HG03342 (cell line): ENCODE results near the gene SIRPD.

Experiments used
- ATAC-seq: cut with Tn5 transposase; IDR thresholded peaks from one replicate; pipeline ENCODE4 v1.9.1; 2021; ENCODE audit warnings: mild to moderate bottlenecking, moderate library complexity; ENCODE audit not compliant: unreplicated experiment

SIRPD gene

DNA sequence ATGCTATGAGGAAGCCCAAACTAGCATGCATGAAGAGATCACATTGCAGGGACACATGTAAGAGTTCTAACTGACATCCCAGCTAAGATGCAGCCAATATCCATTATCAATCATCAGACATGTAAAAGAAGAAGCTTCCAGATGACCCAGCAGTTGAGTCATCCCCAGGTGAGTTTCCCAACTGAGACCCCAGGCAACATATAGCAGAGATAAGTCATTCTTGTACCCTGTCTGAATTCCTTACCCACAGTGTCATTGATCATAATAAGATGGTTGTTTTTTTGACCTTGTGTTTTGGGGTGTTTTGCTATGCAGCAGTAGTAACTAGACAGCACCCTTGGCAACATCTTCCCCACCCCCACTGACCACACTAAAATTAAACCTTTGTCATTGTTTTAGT is 18.9 kb downstream of the SIRPD start:
- ATAC-seq: no peak

DNA sequence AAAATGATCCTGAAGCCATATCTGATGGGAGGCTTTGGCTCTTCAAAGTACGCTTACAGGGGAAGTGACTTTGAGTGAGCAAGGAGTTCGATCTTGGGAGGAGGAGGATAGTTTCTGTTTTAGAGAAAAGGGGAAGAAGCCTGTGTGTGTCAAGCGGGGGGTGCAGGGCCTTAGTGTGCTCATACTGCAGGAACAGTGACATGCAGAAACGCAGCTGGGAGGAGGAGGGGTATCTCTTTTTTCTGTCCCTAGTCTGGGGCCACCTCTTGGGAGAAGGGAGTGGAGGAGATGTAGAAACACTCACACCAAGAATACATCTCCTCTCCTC is 19.8 kb downstream of the SIRPD start:
- no peak for ATAC-seq

DNA sequence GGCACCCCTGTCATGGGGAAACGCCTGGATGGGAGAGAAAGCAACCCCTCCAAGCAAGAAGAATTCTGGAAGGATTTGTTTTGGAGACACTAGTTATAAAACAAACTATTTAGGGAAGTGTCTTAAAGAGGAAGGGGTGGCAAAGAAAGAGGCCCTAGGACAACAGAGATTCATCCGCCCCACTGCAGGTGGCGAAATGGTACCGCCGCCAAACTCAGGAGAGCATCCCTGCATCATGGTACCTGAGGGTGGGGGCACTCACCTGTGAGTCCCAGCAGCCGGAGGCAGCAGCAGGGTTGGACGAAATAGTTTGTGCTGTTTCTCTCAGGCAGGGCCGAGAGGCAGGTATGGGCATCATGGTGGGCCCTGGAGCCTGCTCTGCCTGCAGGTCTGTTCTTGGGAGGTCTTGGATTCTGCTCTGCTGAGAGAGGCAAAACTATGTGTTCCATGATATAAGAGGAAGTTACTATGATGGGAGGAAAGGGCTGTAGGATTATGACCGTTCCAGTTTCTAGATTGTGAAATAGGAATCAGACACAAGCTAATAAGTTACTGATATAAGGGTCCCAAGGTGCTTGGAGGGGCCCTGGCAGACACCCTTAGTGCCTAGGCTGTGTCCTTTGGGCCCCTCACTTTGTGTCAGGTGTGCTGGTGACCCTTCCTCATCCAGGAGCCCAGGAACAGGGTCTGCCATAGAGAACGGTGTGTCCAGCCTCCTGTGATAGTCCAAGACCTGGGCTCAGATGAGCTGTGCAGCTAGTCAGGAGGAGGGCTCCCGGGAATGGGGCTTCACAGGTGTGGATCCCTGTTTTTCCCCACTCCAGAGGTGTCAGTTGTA is 20.4 kb downstream of the SIRPD start:
- ATAC-seq: no peak

DNA sequence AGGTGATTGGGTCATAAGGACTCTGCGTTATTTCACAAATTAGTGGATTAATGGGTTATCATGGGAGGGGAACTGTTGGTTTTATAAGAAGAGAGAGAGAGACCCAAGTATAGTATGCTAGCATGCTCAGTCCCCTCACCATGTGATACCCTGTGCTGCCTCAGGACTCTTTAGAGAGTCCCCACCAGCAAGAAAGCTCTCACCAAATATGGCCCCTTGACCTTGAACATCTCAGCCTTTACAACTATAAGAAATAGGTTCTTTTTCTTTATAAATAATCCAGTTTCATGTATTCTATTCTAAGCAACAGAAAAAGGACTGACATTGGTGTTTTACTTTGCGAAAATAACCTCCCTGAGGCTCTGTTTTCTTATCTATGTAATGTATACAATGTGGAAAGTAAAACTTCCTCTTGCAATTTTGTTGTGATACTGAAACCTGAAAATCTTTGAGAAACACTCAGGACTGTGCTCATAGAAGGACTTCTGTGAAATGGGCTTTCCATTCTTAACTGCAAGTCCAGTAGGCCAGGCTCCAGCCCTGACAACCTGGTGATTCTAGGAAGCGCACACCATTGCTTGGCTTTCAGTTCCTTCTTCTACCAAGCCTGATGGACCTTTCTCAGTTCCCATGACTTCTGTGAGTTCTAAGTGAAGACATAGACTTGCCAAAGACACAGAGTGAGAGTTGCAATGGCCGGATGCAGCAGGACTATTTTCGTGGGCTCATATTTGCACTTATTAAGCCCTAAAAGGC is 21.9 kb downstream of the SIRPD start:
- ATAC-seq: peak; percentile 92

DNA sequence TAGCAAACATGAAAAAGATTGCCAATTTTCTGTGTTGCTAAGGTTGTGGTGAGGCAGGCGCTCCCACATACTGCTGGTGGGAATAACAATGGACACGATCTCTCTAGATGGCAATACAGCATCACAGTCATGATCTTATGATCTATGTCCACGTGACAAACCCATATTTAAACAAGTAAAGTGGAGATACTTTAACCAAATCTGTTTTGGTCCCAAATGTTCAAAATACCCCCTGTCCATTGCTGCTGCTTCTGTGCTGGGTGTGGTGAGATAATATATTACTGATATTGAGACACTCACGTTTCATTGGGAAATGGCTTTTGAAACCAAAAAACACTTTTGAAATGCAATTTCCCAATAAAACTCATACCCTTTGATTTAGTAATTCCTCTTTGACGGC is 23.0 kb downstream of the SIRPD start:
- no peak for ATAC-seq

DNA sequence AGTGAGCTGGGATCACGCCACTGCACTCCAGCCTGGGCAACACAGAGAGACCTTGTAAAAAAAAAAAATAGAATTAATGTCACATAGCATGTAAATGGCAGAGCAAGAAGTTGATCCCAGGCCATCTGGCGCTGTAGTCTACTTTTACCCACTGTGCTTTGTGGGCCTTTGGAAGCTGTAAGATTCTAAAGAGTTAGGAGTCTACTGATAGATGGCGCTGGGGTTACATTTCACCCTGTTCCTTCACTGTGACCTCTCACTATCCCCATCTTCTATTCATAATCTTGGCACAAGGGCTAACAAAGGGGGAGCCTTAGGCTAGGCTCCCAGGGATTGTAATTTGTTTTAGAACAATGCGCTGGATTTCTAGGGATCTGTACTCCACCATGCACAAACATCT is 24.4 kb downstream of the SIRPD start:
- no peak for ATAC-seq

DNA sequence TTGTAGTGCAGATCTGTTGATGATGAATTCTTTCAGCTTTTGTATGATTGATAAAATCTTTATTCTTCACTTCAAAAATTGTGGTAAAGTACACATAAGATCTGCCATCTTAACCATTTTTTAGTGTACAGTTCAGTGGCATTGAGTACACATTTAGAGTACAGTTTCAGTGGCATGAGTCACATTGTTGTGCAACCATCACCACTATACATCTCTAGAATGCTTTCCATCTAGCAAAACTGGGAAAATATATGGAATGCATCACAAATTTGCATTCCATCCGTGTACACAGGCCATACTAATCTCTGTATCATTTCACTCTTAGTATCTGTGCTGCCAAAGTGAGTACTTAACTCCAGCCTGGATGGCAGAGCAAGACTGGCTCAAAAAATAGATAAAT is 28.7 kb downstream of the SIRPD start:
- no peak for ATAC-seq

DNA sequence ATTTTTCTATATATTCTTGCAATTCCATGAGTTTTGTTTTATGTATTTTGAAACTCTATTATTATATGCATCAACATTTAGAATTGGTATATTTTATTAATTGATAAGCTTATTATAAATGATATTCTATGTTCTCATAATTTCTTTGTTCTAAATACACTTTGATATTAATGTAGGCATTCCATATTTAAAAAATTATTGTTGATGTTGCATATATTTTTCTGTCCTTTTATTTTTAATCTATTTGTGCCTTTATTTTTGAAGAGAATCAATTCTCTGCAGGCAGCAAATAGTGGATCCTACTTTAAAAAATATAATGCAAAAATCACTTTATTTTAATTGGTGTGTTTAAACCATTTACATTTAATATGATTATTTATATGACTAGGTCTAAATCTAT is 29.6 kb downstream of the SIRPD start:
- ATAC-seq: no peak

DNA sequence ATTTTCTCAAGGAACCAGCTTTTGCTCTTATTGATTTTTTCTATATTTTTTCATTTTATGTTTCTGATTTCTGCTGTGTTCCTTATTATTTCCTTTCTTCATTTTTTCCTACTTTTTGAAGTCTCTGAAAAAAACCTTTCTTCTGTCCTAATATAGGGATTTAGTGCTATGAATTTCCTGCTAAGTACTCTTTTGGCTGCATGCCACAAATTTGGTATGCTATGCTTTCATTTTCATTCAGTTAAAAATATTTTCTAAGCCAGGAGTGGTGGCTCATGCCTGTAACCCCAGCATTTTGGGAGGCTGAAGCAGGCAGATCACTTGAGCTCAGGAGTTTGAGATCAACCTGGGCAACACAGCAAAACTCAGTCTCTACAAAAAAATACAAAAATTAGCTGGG is 30.6 kb downstream of the SIRPD start:
- no peak for ATAC-seq

DNA sequence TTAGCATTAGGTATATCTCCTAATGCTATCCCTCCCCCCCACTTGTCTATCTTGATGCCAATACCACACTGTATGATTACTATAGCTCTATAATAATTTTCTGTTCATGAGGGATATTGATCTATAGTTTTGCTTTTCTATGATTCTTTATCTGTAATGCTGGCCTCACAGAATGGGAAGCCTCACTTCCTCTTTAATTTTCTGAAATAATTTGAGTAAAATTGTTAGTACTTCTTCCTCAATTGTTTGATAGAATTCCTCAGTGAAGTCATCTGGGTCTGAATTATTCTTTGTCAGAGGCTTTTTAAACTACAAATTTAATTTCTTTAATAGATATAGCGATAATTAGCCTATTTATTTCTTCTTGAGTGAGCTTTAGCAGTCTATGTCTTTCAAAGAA is 31.2 kb downstream of the SIRPD start:
- ATAC-seq: no peak

DNA sequence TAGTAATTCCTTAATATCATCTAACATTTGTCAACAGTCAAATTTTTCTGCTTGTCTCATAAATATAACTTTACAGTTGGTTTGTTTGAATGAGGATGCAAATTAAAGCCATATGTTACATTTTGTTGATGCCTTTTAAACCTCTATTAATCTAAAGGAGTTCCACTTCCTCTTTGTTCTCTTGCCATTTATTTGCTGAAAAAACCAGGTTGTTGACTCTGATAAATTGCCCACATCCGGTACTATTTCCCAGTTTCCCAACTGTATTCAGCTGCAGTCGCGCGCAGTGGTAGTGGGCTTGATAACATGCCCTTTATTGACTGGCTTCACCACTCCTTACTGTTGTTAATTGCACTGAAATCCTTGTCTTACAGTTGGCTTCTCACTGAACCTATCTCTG is 33.5 kb downstream of the SIRPD start:
- no peak for ATAC-seq

DNA sequence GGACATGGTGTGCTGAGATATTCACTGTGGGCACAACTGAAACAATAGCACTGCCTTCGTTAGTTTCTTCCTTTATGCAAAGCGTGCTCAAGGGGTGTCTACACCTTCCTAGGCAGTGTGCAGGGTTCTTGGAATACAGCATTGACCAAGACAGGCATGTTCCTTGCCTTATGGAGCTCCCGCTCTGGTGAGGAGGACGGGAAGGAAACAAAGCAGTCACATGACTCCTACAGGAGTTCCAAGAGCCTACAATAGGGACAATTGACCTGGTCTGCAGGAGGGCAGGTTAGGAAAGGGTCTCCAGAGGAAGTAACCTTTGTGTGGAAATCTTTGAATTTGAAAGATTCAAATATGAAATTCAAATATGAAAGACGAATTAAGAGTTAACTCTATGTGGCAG is 40.5 kb downstream of the SIRPD start:
- ATAC-seq: no peak

DNA sequence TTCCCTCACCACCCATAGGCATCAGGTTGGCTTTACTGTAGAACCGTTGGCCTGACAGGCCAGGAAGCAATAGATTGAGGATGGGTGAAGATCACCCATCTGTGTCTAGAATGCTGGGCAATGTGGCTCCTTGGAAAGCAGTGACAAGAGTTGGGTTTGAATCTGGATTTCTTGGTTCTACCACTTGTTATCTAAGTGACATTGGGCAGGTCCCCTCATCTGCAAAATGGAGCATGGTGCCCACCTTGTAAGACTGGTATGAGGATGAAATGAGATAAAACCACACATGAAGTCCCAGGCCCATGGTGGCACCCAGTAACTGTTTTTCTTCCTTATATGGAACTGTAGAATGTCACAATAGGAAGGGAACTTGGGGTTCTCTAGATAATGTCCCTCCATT is 43.7 kb downstream of the SIRPD start:
- no peak for ATAC-seq

DNA sequence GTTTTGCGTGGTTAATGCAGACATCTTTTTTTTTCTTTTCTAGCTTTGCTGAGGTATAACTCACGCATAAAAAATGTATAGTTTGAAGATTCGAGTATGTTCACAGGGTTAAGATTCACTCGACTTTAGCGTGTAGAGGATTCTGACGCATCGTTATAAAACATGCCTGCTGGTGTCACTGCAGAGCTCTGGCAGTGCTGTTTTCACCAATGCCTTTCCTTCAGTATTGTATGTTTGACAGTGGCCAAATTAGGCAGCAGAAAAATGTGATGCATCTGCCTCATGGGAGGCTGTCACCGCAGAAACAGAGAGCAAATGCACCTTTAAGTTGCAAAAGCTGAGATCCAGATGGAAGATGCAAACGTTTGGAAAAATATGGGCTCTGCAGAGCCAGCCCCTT is 48.3 kb downstream of the SIRPD start:
- ATAC-seq: no peak

DNA sequence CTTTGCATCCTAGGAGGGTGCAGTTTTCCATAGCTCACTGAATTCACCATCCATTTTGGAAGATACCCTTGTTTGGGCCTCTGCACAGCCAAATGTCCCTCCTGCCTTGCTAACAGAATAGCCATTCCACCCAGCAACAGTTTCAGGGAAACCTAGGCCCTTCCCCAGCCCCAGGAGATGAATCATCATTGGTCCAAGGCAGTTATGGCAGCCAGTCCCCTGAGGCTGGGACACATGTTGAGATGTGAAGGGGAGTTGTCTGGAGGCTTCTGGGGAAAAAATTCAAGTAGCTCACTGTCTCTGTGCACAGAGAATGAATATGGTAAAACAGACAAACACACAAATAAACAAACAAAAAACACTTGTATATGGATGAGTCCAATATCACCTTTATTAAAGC is 48.9 kb downstream of the SIRPD start:
- ATAC-seq: no peak

DNA sequence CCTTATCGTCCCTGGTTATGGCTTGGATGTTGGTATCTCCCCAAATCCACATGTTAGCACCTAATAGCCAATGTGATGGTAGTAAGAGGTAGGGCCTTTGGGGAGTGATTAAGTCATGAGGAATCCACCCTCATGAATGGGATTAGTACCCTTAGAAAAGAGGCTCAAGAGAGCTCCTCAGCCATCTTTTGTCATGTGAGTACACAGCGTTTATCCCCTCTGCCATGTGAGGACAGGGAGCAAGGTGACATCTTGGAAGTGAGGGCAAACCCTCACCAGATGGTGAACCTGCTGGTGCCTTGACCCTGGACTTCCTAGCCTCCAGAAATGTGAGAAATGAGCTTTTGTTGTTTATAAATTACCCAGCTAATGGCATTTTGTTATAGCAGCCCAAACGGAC is 50.2 kb downstream of the SIRPD start:
- ATAC-seq: no peak

DNA sequence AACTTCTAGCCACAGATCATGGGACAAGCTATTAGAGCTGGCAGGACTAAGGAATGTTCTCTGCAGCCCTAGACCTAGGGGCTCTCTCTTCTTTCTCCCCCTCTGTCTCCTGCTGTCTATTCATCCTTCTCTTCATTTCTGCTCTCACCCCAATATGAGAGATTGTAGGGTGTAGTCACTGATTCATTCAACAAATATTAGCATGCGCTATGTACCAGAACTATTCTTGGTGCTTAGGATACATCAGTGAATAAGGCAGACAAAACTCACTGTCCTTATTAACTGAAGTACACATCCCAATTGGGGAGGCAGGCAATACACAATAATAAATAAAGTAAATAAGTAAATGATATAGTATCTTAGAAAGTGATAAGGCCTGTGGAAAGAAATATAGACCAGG is 51.6 kb downstream of the SIRPD start:
- no peak for ATAC-seq

DNA sequence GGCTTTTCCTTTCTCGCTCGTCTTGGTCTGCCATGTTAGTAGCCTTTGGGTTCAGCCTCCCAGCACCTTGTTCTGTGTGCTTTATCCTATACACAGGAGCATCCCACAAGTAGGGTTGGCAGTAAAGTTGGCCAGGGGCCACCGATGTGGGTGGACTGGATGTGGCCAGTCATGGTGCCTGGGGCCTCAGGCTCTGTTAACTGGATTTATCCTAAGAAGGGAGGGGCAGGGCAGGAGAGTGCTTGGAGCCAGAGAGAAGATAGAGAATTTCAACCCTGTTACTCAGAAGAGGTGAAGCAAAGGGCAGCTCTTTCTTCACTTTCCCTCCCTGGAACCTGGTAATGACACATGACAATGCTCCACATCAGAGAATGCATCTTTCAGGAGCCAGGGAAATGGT is 52.1 kb downstream of the SIRPD start:
- ATAC-seq: no peak

DNA sequence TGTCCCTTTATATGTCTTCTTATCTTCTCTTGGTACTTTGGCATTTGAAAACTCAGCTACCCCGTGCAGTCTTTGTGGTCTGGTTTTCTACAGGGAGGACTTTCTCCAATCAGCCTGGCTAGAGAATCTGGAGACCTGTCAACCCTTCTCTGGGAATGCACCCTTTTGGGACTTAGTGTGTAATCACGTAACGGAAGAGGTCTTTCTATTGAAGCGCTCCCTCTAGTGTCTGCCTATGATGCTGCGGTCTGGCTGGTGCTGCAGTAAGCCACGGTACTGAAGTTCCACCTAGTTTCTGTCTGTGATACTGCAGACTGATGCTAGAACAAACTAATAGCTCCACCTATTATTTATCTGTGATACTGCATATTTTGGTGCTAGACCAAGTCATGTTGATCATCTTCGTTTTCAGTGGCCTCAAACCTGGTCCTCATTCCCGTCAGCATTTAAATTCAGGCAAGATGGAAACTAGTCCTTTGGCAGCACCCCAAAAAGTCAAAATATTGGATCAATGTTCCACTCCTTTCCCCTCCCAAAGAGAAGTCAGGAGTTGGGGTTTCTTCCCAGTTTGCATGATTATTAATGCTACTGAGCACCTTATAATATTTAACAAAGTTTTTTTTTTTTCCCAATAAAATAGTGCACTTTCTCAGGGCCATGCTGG is 53.8 kb downstream of the SIRPD start:
- ATAC-seq: peak; percentile 96

DNA sequence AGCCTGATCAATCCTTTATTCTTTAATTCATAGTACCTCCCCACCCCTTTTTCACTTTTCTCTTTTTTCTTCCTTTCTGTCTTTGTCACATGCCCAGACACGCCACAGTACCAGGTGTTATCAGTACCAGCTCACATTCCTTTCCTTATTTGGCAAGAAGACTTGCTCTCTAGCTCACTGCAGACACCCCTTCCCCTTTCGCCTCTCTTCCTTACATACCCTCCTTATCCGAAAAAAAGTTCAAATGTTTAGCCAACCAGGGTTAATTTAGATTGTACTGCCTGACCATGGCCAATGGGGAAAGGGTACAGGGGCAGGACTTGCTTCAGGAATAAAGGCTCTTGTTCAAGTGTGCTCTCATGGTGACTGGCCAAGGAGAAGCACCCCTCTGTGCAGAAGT is 57.0 kb downstream of the SIRPD start:
- no peak for ATAC-seq

DNA sequence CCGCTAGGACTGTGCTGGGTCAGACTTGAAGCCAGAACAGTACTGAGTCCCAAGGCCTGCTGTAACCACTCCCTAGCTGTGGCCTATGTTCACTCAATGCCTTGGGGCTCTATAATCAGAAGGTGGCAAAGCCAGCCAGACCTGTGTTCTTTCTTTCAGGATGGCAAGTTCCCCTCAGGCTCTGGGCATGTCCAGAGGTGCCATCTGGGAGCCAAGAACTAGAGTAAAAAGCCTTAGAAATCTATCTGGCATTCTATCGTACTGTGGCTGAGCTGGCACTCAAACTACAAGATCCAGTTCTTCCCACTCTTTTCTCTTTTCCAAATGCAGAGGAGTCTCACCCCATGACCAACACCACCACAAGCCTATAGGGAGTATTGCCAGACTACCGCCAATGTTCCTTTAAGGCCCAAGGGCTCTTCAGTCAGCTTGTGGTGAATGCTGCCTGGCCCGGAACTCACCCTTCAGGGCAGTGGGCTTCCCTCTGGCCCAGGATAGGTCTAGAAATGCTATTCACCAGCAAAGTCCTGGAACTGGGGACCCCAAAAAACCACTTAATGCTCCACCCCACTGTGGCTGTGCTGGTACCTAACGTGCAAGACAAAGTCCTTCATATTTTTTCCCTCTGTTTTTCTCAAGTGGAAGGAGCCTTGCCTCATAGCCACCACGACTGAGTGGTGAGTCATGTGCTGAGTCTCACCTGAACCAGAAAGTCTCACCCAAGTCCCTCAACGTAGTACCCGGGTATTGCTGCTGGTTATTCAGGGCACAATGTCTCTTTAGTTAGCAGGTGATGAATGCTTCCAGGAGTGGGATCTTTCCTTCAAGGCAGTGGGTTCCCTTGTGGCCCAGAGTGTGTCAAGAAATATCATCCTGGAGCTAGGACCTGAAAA is 57.7 kb downstream of the SIRPD start:
- ATAC-seq: no peak
